ENCODE measurements around the gene OGFRL1.

The OGFRL1 gene

DNA sequence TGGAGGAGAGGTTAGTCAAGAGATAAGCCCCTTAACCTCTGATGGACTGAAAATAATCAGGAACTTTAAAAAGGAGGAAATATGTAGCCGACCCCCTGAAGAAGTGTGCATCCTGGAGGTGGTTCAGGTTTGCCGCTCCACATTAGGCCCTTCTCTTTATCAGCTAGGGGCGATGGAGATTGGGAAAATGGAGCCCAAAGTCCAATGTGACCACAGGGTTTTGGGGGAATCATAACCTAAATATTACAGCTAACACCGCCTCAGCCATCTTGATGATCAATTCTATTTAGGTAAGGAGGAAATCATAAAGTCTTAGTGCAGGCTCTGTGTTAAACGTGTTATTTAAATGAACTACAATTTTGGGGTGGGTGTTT is 1.2 kb downstream of the OGFRL1 start:
- H3K36me3 ChIP-seq (ENCODE audit: control insufficient read depth, insufficient read depth, low read length) = no peaks in the 10 kb centered on the region
- H3K9me3 ChIP-seq (ENCODE audit: control insufficient read depth, low read length) = no peaks in the 10 kb centered on the region
- H3K9ac ChIP-seq (ENCODE audit: low read length) = peak overlapping the region; percentile 58
- H3K4me3 ChIP-seq (ENCODE audit: low read length) = no peak overlapping the region
- no peaks in the 10 kb centered on the region for H3K27me3 ChIP-seq (ENCODE audit: control insufficient read depth, insufficient read depth, low read length)
- no peaks in the 10 kb centered on the region for H3K4me1 ChIP-seq (ENCODE audit: control insufficient read depth, insufficient read depth, low read length)

DNA sequence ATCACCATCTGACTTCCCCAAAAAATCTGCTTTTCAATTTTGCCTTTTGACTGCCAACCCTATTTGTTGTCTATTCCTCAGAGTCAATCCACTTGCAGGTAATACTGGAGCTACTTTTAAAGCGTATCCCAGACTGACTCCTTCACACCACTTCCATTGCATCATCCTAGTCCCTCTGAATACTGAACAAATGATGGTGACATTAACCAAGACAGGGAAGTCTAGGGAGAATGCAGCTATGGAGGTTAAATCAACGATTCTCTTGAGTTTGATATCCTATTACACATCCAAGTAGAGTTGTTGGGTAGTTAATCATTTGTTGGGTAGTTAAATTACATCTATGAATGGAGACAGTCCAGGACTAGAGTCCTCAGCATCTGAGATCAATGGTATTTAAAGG is 2.0 kb downstream of the OGFRL1 start:
- Histone ChIP-seq H3K4me1 (ENCODE audit: control insufficient read depth, insufficient read depth, low read length) (no peaks in the 10 kb centered on the region), H3K4me3 (ENCODE audit: low read length) (no peak overlapping the region), H3K36me3 (ENCODE audit: control insufficient read depth, insufficient read depth, low read length) (no peaks in the 10 kb centered on the region), H3K9me3 (ENCODE audit: control insufficient read depth, low read length) (no peaks in the 10 kb centered on the region), H3K9ac (ENCODE audit: low read length) (no peak overlapping the region), H3K27me3 (ENCODE audit: control insufficient read depth, insufficient read depth, low read length) (no peaks in the 10 kb centered on the region)

DNA sequence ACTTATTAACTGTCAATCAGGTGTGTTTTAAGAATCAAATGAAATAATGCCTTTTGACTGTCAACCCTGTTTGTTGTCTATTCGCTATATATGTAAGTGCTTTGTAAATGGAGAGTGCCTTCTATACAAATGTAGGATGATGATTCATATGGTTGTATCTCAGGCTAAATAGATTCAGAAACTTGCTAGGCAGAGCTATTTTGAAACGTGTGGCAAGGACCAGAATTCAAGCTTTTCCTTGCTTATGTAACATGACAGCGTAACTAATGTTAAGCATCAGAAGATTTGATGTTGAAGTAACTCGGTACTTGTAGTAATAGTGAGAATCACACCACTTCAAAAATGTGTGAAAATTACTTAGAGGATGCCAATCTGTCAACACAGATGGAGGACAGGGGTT is 3.4 kb downstream of the OGFRL1 start:
- Histone ChIP-seq H3K9ac (ENCODE audit: low read length) (no peak overlapping the region), H3K27me3 (ENCODE audit: control insufficient read depth, insufficient read depth, low read length) (no peaks in the 10 kb centered on the region), H3K4me1 (ENCODE audit: control insufficient read depth, insufficient read depth, low read length) (no peaks in the 10 kb centered on the region), H3K36me3 (ENCODE audit: control insufficient read depth, insufficient read depth, low read length) (no peaks in the 10 kb centered on the region), H3K4me3 (ENCODE audit: low read length) (no peak overlapping the region), H3K9me3 (ENCODE audit: control insufficient read depth, low read length) (no peaks in the 10 kb centered on the region)

DNA sequence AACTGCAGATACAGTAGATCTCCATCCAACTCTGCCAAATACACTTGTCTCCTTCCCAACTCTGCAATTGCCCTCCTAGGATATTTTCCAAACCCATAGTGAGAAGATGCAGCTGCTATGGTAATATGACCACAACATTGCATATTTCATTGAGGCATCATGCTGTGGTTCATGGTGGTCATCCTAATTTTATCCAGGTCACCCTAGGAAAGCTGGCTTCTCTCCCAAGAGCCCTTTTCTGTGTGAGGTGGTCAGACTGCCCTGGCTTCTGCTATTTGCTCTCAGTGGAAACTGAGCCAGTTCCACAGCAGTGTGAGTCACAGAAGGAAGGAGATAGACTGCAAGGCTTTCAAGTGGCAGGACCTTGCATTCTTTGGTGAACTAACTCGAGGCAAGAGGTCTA is 5.5 kb downstream of the OGFRL1 start:
- Histone ChIP-seq H3K4me3 (ENCODE audit: low read length) (no peak overlapping the region), H3K27me3 (ENCODE audit: control insufficient read depth, insufficient read depth, low read length) (no peaks in the 10 kb centered on the region), H3K9ac (ENCODE audit: low read length) (no peak overlapping the region), H3K9me3 (ENCODE audit: control insufficient read depth, low read length) (no peaks in the 10 kb centered on the region), H3K4me1 (ENCODE audit: control insufficient read depth, insufficient read depth, low read length) (no peaks in the 10 kb centered on the region), H3K36me3 (ENCODE audit: control insufficient read depth, insufficient read depth, low read length) (no peaks in the 10 kb centered on the region)

DNA sequence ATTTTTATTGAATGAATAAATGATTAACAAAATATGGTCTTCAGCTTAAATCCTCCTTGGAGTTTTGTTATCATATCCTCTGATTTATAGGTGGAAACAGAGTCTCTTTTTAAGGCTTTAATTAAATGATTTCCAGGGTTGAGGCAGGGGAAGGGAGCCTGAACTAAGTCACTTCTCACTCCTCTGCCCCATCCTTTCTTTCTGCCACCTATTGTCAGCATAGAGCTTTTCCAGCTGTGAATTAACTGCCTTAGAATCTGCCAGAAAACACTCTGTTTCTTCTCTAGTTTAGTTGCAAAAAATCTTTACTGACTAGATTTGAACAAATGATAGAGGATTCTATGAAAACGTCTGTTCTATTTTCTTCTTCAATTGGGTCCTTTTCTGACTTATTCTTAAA is 9.8 kb downstream of the OGFRL1 start:
- Histone ChIP-seq H3K9ac (ENCODE audit: low read length) (no peak overlapping the region), H3K4me3 (ENCODE audit: low read length) (no peak overlapping the region), H3K4me1 (ENCODE audit: control insufficient read depth, insufficient read depth, low read length) (no peaks in the 10 kb centered on the region), H3K27me3 (ENCODE audit: control insufficient read depth, insufficient read depth, low read length) (no peaks in the 10 kb centered on the region), H3K36me3 (ENCODE audit: control insufficient read depth, insufficient read depth, low read length) (no peaks in the 10 kb centered on the region), H3K9me3 (ENCODE audit: control insufficient read depth, low read length) (no peaks in the 10 kb centered on the region)

DNA sequence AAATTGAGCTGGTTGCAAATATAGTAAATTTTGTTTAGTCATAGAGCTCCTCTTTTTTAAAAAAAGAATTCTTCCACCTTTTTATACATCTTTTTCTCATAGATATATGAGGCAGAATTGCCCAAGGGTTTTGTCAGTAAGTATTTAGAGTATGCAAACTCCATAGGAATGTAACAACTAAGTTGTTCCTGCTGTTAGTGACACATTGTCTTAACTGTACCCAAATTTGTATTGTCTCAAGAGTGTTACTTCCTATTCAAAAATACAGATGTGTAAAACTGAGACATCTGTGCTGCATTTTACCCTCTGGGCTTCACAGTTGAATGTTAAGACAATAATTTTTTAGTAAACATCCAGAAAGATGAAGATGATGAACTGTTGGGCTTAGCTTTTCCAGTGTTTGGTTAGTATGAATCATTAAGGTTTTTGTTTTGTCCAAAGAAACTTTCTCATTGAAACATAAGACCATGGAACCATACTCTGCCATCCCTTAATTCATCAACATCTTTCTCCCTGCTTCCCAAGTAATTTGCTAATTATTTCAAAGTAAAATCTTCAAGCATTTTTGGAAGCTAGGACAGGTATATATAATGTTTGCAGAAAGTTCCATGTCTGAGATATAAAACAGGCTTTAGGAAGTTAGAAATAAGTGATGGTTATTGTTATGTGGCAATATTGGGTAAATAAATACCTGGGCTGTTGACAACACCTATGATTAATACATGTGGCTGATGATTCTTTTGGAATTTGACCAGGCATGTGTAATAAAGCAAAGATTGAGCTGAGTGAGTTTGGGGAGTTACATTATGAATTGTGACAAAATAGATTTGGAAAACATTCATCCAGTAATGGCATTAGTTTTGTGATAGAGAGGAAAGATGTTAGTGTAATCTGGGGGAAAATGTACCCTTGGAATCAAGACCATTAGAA is 11.2 kb downstream of the OGFRL1 start:
- H3K27me3 ChIP-seq (ENCODE audit: control insufficient read depth, insufficient read depth, low read length) = no peaks in the 10 kb centered on the region
- no peaks in the 10 kb centered on the region for H3K9me3 ChIP-seq (ENCODE audit: control insufficient read depth, low read length)
- H3K4me1 ChIP-seq (ENCODE audit: control insufficient read depth, insufficient read depth, low read length) = no peaks in the 10 kb centered on the region
- H3K9ac ChIP-seq (ENCODE audit: low read length) = no peak overlapping the region
- no peak overlapping the region for H3K4me3 ChIP-seq (ENCODE audit: low read length)
- H3K36me3 ChIP-seq (ENCODE audit: control insufficient read depth, insufficient read depth, low read length) = no peaks in the 10 kb centered on the region

DNA sequence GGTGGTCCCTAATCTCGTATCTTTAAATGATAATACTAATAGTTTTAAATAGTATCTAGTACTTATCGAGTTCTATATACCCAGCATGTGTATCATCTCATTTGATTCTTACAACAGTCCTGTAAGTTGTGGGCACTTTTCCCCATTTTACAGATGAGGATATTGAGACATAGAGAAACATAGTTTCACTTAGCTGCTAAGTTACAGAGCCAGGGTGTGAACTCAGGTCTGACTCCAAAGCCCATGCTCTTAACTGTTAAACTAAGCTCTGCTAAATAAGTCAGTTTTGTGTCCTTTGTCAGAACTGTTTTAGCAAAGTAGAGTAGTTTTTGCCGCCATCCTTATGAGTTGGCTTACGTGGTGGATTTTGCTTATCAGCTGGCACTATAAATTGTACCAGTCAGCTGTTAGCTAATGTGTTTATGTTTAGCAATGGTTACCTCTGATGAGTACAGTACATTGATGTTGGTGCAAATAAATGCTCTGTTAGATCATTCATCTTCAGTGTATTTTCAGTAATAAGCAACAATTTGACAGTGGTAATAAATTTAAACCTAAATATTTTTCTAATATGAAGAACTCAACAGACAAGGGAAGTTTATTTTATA is 12.1 kb downstream of the OGFRL1 start:
- no peak overlapping the region for H3K9ac ChIP-seq (ENCODE audit: low read length)
- H3K36me3 ChIP-seq (ENCODE audit: control insufficient read depth, insufficient read depth, low read length) = no peaks in the 10 kb centered on the region
- H3K4me1 ChIP-seq (ENCODE audit: control insufficient read depth, insufficient read depth, low read length) = no peaks in the 10 kb centered on the region
- H3K9me3 ChIP-seq (ENCODE audit: control insufficient read depth, low read length) = no peaks in the 10 kb centered on the region
- H3K4me3 ChIP-seq (ENCODE audit: low read length) = no peak overlapping the region
- H3K27me3 ChIP-seq (ENCODE audit: control insufficient read depth, insufficient read depth, low read length) = no peaks in the 10 kb centered on the region

DNA sequence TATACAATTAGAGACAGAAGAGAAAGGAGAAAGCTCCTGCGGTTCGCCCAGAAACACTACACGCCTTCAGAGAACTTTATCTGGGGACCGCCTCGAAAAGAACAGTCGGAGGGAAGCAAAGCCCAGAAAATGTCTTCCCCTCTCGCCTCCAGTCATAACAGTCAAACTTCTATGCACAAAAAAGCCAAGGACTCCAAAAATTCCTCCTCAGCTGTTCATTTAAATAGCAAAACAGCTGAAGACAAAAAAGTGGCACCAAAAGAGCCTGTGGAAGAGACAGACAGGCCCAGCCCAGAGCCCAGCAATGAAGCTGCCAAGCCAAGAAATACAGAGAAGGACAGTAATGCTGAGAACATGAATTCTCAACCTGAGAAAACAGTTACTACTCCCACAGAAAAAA is 12.9 kb downstream of the OGFRL1 start:
- Histone ChIP-seq H3K27me3 (ENCODE audit: control insufficient read depth, insufficient read depth, low read length) (no peaks in the 10 kb centered on the region), H3K9me3 (ENCODE audit: control insufficient read depth, low read length) (no peaks in the 10 kb centered on the region), H3K36me3 (ENCODE audit: control insufficient read depth, insufficient read depth, low read length) (no peaks in the 10 kb centered on the region)

DNA sequence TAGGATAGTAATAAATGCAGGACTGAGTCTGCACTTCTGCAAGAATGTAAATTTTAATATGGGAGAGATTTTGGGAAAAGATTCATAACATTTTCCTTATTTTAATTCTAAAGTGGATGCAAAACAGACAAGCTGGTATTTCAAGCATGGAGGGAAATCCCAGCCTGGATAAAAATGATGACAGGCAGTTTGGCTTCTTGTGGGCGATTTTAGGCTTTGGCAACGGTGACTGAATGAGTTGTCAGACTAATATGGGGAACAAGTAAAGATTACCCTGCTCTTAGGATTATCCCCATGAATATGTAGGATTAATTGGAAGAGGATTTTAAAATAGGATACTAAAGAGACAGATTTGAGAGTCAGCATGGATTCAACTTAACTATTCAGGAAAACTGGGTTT is 21.0 kb downstream of the OGFRL1 start:
- no peak overlapping the region for H3K4me3 ChIP-seq (ENCODE audit: low read length)
- no peak overlapping the region for H3K9ac ChIP-seq (ENCODE audit: low read length)
- no peaks in the 10 kb centered on the region for H3K36me3 ChIP-seq (ENCODE audit: control insufficient read depth, insufficient read depth, low read length)
- H3K27me3 ChIP-seq (ENCODE audit: control insufficient read depth, insufficient read depth, low read length) = no peaks in the 10 kb centered on the region
- H3K9me3 ChIP-seq (ENCODE audit: control insufficient read depth, low read length) = no peaks in the 10 kb centered on the region
- H3K4me1 ChIP-seq (ENCODE audit: control insufficient read depth, insufficient read depth, low read length) = no peaks in the 10 kb centered on the region

More for the DNA sequence above, 12.9 kb downstream of the OGFRL1 start:
- Histone ChIP-seq H3K4me3 (ENCODE audit: low read length) (no peak overlapping the region), H3K4me1 (ENCODE audit: control insufficient read depth, insufficient read depth, low read length) (no peaks in the 10 kb centered on the region), H3K9ac (ENCODE audit: low read length) (no peak overlapping the region)

DNA sequence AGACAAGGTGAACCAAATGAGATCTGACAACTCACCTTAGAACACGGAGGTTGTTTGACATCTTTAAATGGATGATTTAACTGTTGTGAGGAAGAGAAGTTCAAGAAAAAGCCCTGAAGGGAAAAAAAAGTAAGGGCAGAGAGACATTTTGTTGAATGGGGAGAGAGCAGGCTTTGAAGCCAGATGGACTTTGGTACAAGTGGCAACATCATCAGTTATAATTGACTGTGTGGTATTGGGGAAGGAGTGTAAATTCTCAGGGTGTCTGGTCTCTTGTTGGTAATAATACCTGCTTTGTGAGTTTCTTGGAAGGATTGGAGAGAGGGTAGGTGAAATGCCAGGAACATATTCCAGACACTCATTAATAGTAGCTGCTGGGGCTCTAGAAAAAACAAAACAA is 21.6 kb downstream of the OGFRL1 start:
- Histone ChIP-seq H3K27me3 (ENCODE audit: control insufficient read depth, insufficient read depth, low read length) (no peaks in the 10 kb centered on the region), H3K9me3 (ENCODE audit: control insufficient read depth, low read length) (no peaks in the 10 kb centered on the region), H3K4me1 (ENCODE audit: control insufficient read depth, insufficient read depth, low read length) (no peaks in the 10 kb centered on the region), H3K36me3 (ENCODE audit: control insufficient read depth, insufficient read depth, low read length) (no peaks in the 10 kb centered on the region), H3K9ac (ENCODE audit: low read length) (no peak overlapping the region), H3K4me3 (ENCODE audit: low read length) (no peak overlapping the region)

DNA sequence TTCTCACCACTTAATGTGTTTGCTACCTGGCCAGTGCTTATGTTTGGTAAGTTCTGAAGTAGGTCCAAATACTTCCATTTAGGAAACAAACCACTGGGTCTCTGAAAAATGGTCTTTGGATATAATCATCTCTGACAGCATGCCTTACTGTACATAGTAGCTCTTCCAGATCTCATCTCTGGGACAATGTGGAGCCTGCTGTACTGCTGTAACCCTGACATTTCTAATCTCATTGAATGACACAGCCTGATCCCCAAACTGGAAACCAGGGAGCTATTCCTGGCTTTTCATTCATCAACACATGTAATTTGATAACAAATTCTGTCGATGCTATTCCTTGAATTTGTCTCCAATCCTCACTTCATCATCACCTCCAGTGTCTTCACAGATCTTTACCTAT is 23.5 kb downstream of the OGFRL1 start:
- no peaks in the 10 kb centered on the region for H3K9me3 ChIP-seq (ENCODE audit: control insufficient read depth, low read length)
- H3K4me3 ChIP-seq (ENCODE audit: low read length) = no peak overlapping the region
- no peaks in the 10 kb centered on the region for H3K36me3 ChIP-seq (ENCODE audit: control insufficient read depth, insufficient read depth, low read length)
- no peaks in the 10 kb centered on the region for H3K27me3 ChIP-seq (ENCODE audit: control insufficient read depth, insufficient read depth, low read length)
- no peak overlapping the region for H3K9ac ChIP-seq (ENCODE audit: low read length)
- H3K4me1 ChIP-seq (ENCODE audit: control insufficient read depth, insufficient read depth, low read length) = no peaks in the 10 kb centered on the region

DNA sequence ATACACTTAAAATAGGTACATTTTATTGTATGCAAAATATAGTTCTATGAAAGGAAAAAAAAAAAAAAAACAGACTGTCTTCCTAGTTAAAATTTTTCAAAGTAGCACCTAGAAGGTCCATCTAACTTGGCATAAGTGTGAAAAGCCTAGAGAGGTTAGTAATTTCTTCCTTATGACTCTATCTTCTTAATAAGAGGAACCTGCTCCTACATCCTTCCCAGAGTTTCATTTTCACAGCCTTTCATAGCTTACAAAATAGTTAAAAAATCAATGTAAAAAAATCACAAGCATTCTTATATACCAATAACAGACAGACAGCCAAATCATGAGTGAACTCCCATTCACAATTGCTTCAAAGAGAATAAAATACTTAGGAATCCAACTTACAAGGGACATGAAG is 28.8 kb downstream of the OGFRL1 start:
- H3K9ac ChIP-seq (ENCODE audit: low read length) = no peak overlapping the region
- H3K27me3 ChIP-seq (ENCODE audit: control insufficient read depth, insufficient read depth, low read length) = no peaks in the 10 kb centered on the region
- H3K4me1 ChIP-seq (ENCODE audit: control insufficient read depth, insufficient read depth, low read length) = no peaks in the 10 kb centered on the region
- H3K4me3 ChIP-seq (ENCODE audit: low read length) = no peak overlapping the region
- no peaks in the 10 kb centered on the region for H3K36me3 ChIP-seq (ENCODE audit: control insufficient read depth, insufficient read depth, low read length)
- H3K9me3 ChIP-seq (ENCODE audit: control insufficient read depth, low read length) = no peaks in the 10 kb centered on the region

Measured in mucosa of stomach (tissue), 1 donor.